ENCODE measurements around the gene ARHGEF17.

The ARHGEF17 gene

DNA sequence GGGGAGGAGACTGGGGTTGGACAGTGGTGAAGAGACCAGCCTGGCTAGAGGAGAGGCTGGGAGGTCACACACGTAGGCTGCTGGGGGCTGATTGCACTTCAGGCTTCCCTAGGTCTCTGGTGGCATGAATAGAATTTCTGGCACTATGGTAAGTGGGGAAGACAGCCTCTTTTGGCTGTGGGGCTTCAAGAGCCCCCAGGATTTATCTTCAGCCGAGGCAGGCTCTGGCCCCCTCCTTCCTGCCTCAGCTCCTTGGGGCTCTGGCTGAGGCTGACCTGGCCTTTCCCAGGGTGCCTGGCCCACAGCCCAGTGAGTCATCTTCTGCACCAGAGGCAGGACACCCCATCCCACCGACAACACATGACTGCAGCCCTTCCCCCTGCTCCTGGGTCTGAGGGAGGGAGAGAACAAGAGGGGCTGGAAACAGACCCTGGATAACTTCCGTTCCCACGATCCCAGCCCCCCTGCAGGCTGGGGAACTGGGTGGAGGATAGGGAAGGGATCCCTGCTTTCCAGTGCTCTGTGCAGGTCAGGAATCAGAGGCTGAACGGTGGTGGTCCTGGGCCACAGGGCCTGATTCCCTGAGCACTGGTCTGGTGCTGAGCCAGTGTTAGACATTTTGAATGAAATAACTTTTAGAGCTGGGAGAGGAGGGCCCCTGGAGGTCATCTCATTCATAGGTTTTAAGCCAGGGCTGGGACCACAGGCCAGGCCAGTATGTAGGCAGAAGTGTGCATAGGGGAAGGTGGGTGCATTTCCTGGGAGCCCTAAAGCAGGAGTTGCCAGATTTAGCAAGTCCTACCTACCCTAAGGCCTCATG, 26.5 kb downstream of the ARHGEF17 start:
- DNase-seq, result peak; percentile 88

DNA sequence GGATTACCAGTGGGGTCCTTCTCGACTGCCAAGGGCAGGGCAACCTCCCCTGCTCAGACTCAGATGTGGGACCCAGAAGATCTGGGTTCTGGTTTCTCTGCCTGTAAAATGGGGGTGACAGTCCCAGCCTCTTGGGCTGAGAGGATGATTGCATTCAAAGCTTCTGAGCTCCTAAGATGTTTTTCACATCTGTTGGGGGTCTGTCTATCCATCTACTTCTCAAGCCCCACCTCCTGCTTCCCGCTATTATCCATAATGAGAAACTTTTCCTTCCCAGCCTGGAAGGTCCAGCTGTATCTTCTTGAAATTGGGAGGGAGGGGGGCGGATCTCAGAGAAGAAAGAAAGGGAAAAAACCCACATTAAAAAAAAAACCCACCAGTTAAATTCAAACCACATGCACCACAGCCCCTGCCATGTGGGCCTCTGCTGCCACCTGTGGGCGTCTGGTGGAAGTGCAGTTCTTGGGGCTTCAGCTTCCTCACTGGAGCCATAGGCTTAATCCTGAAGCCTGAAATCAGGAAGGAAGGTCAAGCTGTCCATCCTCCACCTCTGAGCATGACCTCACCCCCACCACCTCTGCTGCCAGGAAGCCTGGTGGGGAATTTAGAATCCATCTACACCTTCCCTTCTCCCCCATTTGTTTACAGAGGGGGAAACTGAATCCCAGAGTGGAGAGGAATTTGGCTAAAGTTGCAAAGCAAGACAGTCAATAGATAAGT, 27.3 kb downstream of the ARHGEF17 start:
- peak; percentile 93 for DNase-seq

- no peak for DNase-seq
Observed at GRCh38 chr11:73337846-73338245, 29.8 kb downstream of the ARHGEF17 start.

DNA sequence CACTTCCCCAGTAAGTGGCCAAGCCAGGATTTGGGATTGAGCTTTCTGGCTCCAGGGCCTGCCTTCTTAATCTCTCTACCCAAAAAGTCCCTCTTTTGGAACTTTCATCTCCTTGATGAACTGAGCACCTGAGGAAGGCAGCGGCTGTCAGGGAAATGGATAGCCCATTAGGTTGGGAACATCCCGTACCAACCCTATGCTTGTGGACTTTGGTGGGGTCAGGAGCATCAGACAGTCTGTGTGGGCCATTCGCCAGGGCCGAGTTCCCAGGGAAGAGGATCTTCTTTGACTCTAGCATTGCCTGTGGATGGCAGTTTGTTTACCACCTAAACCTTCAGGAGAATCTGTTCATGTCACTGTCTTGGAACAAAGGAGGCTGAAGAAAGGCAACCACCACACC, 30.2 kb downstream of the ARHGEF17 start:
- no peak for DNase-seq

GRCh38 chr11:73340164-73340563, 32.1 kb downstream of the ARHGEF17 start:
- DNase-seq, result no peak

DNA sequence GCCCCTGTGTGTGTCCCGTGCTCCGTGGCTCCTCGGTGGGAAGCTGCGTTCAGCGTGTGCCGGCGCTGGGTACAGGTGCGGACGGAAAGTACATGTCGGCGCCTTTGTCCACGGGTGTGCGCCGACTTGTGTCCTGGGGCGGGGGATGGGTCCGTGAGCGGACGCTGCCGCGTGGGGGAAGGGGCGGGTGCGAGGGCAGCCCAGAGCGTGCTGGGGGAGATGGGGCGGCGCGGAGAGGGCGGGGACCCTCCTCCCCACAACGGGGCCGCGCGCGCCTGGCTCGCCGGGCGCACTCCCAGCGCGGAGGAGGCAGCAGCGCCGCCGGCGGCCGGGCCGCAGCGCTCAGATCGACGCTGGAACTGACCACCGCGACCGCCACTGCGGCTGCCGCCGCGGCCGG, 34.6 kb downstream of the ARHGEF17 start:
- no peak for DNase-seq

DNA sequence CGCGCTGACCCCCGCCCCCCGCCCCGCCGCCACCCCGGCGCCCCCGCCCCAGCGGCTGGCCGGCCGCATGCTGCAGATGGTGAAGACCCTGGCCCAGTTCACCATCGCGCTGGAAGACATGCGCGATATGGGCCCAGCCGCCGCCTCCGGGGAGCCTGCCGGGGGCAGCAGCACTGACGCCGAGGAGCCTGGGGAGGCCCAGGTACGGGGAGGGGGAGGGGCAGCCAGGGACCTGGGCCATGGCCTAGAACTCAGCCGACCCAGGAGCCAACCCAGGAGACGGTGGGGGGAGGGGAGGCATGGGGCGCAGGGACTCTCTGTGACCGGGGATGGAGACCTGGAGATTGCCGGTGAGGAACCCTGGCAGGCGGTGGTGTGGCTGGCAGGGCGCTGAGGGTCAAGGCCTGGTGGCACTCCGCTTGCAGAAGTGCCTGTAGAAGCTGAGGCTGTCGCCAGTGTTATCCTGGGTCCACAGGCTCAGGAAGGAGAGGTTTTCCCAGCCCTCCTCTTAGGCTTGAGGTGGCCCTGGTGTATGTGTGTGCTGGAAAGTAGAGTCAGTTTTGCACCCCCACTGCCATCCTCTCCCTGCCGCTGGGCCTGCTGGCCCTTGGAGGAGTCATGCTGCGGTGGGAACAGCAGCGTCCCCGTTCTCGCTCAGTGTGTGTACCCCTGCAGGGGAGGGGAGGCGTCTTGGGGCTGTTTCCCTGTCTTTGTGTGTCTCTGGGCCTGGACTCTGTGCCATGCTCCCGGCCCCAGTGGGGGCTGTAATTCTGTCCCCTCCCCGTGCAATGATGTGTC, 35.2 kb downstream of the ARHGEF17 start:
- DNase-seq, result no peak

GRCh38 chr11:73344191-73344607, 36.1 kb downstream of the ARHGEF17 start:
- DNase-seq, result no peak

DNA sequence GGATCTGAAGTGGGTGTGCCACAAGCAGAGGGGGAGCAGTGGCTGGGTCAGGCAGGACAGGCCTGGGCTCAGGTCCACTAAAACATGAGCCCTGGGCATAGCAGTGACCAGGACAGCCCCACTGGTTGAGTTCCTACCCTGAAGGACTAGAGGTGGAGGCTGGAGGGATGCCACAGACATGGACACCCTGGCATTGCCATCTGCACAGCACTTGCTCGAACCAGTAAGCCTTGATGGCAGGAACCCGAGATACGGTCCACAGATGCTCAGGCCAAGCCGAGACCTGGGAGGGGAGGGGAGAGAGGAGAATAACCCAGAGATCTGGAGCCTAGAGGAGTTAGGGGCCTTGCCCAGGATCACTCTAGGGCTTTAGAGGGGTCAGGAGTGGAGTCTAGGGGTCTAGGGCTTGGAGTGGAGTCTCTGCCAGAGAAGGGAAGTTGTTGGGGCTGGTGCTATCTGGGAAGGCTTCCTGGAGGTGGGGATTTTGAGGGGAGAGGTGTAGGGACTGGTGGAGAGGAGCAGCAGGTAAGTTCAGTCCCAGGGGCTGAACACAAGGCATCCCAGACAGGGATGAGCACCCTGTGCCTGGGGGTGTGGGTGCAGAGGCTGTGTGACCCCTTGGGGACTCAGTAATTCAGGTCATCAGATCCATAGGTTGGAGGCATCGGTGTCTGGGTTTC, 37.5 kb downstream of the ARHGEF17 start:
- DNase-seq, result no peak

GRCh38 chr11:73346186-73346935, 38.3 kb downstream of the ARHGEF17 start:
- no peak for DNase-seq

- DNase-seq, result no peak
Observed at GRCh38 chr11:73347067-73347466, 39.0 kb downstream of the ARHGEF17 start.

DNA sequence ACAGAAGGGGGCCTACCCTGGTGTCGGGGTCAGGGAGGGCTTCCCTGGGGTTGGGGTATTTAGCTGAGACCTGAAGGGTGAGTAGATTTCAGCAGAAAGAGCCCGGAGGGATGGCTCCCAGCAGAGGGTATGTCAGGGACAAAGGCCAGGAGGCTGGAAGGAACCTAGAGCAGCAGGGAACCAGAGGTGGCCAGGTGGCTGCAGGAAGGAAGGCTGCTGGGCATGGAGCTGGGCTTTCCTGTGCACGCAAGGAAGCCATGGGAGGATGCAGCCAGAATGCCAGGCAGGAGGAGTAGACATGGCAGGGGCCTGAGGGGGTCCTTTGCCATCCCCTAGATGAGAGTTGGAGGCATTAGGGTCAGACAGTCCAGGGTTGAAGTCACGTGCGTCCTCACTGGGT, 40.8 kb downstream of the ARHGEF17 start:
- DNase-seq, result no peak

GRCh38 chr11:73349633-73350032, 41.6 kb downstream of the ARHGEF17 start:
- DNase-seq, result no peak

GRCh38 chr11:73350908-73351636, 43.0 kb downstream of the ARHGEF17 start:
- DNase-seq, result peak; percentile 74

- no peak for DNase-seq
Observed at GRCh38 chr11:73353422-73353821, 45.3 kb downstream of the ARHGEF17 start.

- no peak for DNase-seq
Observed at GRCh38 chr11:73355109-73355508, 47.0 kb downstream of the ARHGEF17 start.

DNA sequence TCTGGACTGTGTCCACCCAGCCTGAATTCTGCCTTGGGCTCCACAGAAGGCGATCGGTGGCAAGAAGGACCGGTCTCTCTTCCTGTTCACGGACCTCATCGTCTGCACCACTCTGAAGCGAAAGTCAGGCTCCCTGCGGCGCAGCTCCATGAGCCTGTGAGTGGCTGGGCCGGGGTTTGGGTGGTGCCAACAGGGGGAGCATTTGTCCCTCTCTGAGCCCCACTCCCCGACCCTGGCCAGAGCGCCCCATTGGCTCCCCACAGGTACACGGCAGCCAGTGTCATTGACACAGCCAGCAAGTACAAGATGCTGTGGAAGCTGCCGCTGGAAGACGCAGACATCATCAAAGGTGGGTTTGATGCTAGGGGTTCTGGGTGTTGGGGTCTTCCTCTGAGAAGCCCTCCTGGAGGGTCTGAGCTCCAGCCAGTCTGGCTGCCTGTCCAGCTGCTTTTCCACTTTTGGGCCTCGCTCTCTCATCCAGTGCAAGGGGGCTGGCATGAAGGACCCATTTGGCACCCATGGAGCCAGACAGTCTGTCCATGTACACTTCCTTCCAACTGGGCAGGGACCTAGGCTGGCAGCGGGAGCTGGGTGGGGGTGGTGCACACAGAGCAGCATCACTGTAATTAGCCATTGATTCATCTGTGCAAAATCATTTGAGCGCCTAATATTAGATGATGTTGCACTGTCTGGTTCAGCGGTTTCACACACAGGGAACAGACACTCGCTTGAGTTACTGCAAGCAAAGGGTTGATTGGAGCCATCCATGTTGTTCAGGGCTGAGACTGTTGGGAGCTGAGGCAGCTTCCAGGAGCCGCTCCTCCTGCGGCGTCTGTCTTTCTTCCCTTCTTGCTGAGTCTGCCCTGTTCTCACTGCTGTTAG, 49.1 kb downstream of the ARHGEF17 start:
- no peak for DNase-seq

GRCh38 chr11:73358071-73358470, 50.0 kb downstream of the ARHGEF17 start:
- DNase-seq, result no peak

DNA sequence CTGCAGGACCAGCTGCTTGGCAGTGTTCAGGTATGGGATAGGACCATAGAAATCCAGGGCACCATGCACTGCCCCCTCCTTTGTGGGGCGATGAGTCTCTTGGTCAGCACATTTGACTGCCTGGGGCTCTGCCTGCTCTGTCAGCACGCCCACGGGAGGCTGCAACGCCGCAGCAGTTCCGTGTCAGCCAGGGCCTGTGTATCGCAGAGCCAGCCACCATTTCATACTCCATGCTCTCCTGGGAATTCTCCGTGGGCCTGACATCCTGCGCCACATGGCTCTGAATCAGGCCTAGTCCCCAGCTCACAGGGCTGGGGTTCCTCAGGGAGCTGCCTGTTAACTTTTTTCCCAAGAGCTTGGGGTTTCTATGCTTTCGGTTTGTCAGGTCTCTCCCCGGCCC, 51.3 kb downstream of the ARHGEF17 start:
- DNase-seq, result no peak
